HG02798 (cell line): ENCODE results near the gene CPED1.
"Not testable (repeated sequence)": the region's sequence is repeated elsewhere in the genome, so short reads cannot be mapped to it uniquely, and the experiment has no call there.

Source experiments
- ATAC-seq: cut with Tn5 transposase; IDR thresholded peaks from one replicate; pipeline ENCODE4 v1.9.1; 2021; ENCODE audit warnings: mild to moderate bottlenecking; ENCODE audit not compliant: unreplicated experiment, poor library complexity

The CPED1 gene

GRCh38 chr7:120994512-120995410 lies 6.2 kb downstream of the CPED1 start:
- no peak for ATAC-seq

- ATAC-seq = no peak
Observed at GRCh38 chr7:120995654-120996053, 7.1 kb downstream of the CPED1 start.

- ATAC-seq = peak; percentile 41
Observed at GRCh38 chr7:120996333-120996987, 7.9 kb downstream of the CPED1 start.

GRCh38 chr7:120996988-120997345 lies 8.5 kb downstream of the CPED1 start:
- ATAC-seq = no peak

- no peak for ATAC-seq
Observed at GRCh38 chr7:120997882-120998474, 9.5 kb downstream of the CPED1 start.

- ATAC-seq = no peak
Observed at GRCh38 chr7:120998520-120998919, 10.0 kb downstream of the CPED1 start.

- ATAC-seq = no peak
Observed at GRCh38 chr7:120998996-120999565, 10.6 kb downstream of the CPED1 start.

GRCh38 chr7:121000081-121000983 lies 11.8 kb downstream of the CPED1 start:
- ATAC-seq = no peak

- ATAC-seq = no peak
Observed at GRCh38 chr7:121001234-121001906, 12.9 kb downstream of the CPED1 start.

- ATAC-seq = no peak
Observed at GRCh38 chr7:121002048-121002756, 13.7 kb downstream of the CPED1 start.

GRCh38 chr7:121002757-121003200 lies 14.3 kb downstream of the CPED1 start:
- no peak for ATAC-seq

- ATAC-seq = no peak
Observed at GRCh38 chr7:121003986-121004685, 15.6 kb downstream of the CPED1 start.

- ATAC-seq = not testable (repeated sequence)
Observed at GRCh38 chr7:121005058-121005457, 16.5 kb downstream of the CPED1 start.

GRCh38 chr7:121005996-121006584 lies 17.6 kb downstream of the CPED1 start:
- ATAC-seq = no peak

GRCh38 chr7:121006711-121007315 lies 18.3 kb downstream of the CPED1 start:
- no peak for ATAC-seq

GRCh38 chr7:121008816-121009215 lies 20.3 kb downstream of the CPED1 start:
- ATAC-seq = no peak

- no peak for ATAC-seq
Observed at GRCh38 chr7:121011401-121011800, 22.9 kb downstream of the CPED1 start.
